C4-2B (cell line): ENCODE results near the gene TRIM66.
A peak's percentile ranks its signal among the peaks of the same experiment; 100 is the strongest.

Source experiments
- H3K27ac ChIP-seq: fragments of 450-650 bp; 2 replicates; pipeline ENCODE4 v1.5.1; 2017
- CTCF ChIP-seq: fragments of 450-650 bp; conservative IDR thresholded peaks from 2 replicates; pipeline ENCODE4 v1.5.1; 2017; ENCODE audit warnings: mild to moderate bottlenecking
- ZFX ChIP-seq: fragments of 450-650 bp; IDR thresholded peaks from 2 replicates; pipeline ENCODE4 v1.6.1; 2017

TRIM66 gene

DNA sequence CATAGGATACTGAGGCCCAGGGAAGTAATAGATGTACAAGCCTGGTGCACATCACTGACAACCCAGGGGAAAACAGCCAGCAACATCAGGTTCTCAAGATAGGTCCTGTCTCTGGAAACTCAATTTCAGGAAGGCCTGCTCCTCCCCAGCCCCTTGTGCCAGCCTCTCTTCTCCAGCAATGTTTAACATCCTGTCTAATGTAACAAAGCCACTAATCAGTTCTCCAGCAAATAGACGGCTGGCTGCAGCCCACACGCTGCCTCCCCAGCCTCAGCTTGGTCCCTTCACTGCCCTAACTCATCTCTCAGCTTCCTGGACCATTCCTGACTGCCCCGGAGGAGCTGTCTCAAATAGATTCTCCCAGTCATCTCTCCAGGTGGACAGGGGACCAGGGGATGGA, 37.9 kb upstream of the TRIM66 start:
- TF ChIP-seq CTCF (no peak), ZFX (no peak)
- H3K27ac ChIP-seq: peak overlapping the region; percentile 62

DNA sequence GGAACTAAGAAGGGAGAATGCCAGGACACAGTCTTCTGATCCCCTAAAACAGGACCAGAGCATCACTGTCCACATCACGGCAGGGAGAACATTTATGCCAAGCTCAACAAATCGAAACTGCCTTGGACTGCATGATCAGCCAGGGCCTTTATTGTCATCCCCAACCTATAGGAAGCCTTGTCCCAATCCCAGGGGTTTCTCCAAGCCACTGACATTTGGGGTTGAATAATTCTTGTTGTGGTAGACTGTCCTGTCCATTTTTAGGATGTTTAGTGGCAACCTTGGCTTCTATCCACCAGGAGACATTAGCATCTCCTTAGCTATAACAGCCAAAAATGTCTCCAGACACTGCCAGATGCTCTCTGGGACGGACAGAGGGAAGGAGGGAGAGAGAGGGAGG, 37.3 kb upstream of the TRIM66 start:
- no peak overlapping the region for H3K27ac ChIP-seq
- TF ChIP-seq ZFX: no peak
- TF ChIP-seq CTCF: no peak

GRCh38 chr11:8719211-8719649, 36.8 kb upstream of the TRIM66 start:
- no peak overlapping the region; the same call in 1 of the 2 replicates for H3K27ac ChIP-seq
- TF ChIP-seq ZFX (no peak), CTCF (no peak)

DNA sequence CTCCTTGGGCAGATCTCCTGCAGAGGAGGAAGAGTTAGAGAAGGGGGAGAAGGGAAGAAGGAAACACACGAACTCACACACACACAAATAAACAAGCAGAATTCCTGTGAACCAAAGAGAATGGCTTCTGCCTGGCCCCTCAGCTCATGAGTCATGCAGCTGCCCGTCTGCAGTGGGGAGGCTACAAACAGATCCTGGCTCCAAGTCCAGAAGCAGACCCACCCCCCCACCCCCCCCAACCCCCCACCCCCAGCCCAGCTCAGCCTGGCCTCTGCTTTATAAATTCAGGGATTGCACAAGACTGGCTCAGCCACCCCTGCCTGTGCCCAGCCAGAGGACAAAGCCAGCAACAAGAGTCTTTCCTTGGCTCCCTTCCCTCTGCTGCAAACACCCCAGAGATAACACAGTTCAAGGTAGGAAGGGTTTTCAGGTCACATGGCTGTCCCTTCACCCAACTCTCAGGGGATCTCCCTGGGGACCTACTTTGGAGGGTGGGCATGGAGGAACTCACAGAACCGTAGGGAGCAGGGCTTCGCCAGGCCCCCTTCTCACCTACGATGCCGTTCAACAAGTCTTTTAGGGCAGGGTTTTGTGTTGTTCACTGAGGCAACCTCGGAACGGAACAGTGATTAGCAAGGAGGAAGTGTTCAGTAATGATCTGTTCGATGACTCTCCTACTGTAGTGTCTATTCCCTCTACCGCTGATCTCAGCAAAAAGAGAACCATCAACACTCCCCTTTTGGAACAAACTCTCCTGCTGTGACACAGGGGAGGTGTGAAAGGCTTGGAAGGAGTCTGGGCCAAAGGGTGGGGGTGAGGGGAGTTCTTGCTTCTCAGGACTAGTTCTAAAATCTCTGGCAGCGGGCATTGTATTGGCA, 35.6 kb upstream of the TRIM66 start:
- H3K27ac ChIP-seq: no peak overlapping the region; the same call in 1 of the 2 replicates
- TF ChIP-seq CTCF (no peak), ZFX (no peak)

DNA sequence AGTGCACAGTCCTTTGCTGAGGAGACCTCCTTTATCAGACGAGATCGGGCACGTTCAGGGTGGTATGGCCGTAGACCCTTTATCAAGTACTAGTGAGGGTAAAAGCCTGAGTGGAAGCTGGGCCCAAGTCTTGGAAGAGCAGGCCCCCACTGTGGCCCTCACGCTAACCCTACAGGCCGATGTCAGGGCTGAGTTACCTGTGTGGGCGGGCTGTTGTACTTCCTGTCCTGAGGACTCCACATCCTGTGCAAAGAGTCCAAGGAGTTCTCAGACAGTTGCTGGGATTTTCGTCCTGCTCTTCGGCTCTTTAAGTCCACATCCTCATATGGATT, 35.0 kb upstream of the TRIM66 start:
- no peak for TF ChIP-seq ZFX
- no peak for TF ChIP-seq CTCF
- H3K27ac ChIP-seq: no peak overlapping the region

DNA sequence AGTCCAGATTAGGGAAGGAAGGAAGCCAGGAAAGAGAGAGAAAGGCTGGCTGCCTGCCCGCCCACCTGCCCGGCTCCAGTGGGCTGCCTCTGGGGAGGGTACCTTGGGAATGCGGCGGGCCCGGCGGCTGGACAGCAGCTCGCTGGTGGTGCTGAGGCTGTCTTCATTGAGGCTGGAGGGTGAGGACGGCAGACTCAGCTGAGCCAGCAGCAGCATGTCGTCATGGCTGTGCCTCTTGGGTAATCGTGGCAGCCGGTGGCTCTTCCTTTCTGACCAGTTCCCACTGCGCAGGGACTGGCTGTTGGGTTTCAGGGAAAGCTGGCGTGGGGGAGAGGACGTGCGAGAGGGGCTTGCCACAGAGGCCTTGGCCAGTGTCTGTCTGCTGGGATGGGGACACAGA, 33.0 kb upstream of the TRIM66 start:
- no peak for TF ChIP-seq ZFX
- no peak for TF ChIP-seq CTCF
- no peak overlapping the region for H3K27ac ChIP-seq

- TF ChIP-seq ZFX: no peak
- TF ChIP-seq CTCF: no peak
Measured at GRCh38 chr11:8714622-8715225, 32.3 kb upstream of the TRIM66 start.

More at GRCh38 chr11:8714622-8715225, 32.3 kb upstream of the TRIM66 start:
- H3K27ac ChIP-seq: no peak overlapping the region
